Caco-2 (cell line): ENCODE measurements around the gene GARRE1. TPM values are rescaled to one million over a fixed set of nuclear protein-coding genes. Genes with fewer than 3 reads are reported as not detected.

Source experiments
- BruUV-seq: library from RNA; stranded (reverse); fragments of 400-500 nt; replicated peaks from 2 replicates; lab custom pipeline; 2021; lab: Mats Ljungman, UMichigan
- CTCF ChIA-PET: fragments of 300-600 bp; sonication (Branson Sonifier 250); formaldehyde crosslinking; loops from one replicate; lab custom pipeline; 2022; ENCODE audit warnings: antibody characterized with exemption; lab: Charles Lee
- POLR2A ChIA-PET: fragments of 300-600 bp; sonication (Branson Sonifier 250); formaldehyde crosslinking; loops from one replicate; lab custom pipeline; 2022; ENCODE audit warnings: antibody characterized with exemption; lab: Charles Lee
- DNase-seq, 2 experiments: peaks; one replicate each; pipeline versions ENCODE4 v3.0.0 to v3.0.0-alpha.2; 2020 to 2022
- H3K27me3 ChIP-seq: replicated peaks from 2 replicates; pipeline ENCODE4 v1.6.0; 2011; ENCODE audit warnings: low read length; ENCODE audit not compliant: control insufficient read depth, insufficient read depth
- H3K36me3 ChIP-seq: 2 replicates; pipeline ENCODE4 v1.5.1; 2011; ENCODE audit warnings: low read length; ENCODE audit not compliant: control insufficient read depth, insufficient read depth
- H3K4me1 ChIP-seq: fragments of 250-450 bp; sonication (Bioruptor Pico); 2 replicates; pipeline ENCODE4 v1.5.1; 2020; ENCODE audit warnings: mild to moderate bottlenecking
- H3K4me3 ChIP-seq: 2 replicates; pipeline ENCODE4 v1.5.1; 2011; ENCODE audit warnings: low read depth, mild to moderate bottlenecking, control low read depth, low read length
- H3K9me3 ChIP-seq: fragments of 250-450 bp; sonication (Bioruptor Pico); 2 replicates; pipeline ENCODE4 v1.5.1; 2020; ENCODE audit warnings: mild to moderate bottlenecking, moderate library complexity
- H3K27ac Mint-ChIP-seq: one replicate; pipeline ENCODE4 v1.8.0; 2022; ENCODE audit warnings: mixed read lengths; ENCODE audit not compliant: unreplicated experiment
- H3K27me3 Mint-ChIP-seq: one replicate; pipeline ENCODE4 v1.8.0; 2022; ENCODE audit warnings: mixed read lengths; ENCODE audit not compliant: insufficient read depth, unreplicated experiment
- H3K36me3 Mint-ChIP-seq: one replicate; pipeline ENCODE4 v1.8.0; 2022; ENCODE audit warnings: mild to moderate bottlenecking, mixed read lengths; ENCODE audit not compliant: insufficient read depth, unreplicated experiment
- H3K4me1 Mint-ChIP-seq: one replicate; pipeline ENCODE4 v1.8.0; 2022; ENCODE audit warnings: low read depth, mixed read lengths; ENCODE audit not compliant: unreplicated experiment
- H3K4me3 Mint-ChIP-seq: one replicate; pipeline ENCODE4 v1.8.0; 2022; ENCODE audit warnings: mild to moderate bottlenecking, moderate library complexity, mixed read lengths; ENCODE audit not compliant: unreplicated experiment
- H3K9me3 Mint-ChIP-seq: one replicate; pipeline ENCODE4 v1.8.0; 2022; ENCODE audit warnings: mixed read lengths; ENCODE audit not compliant: unreplicated experiment
- CTCF ChIP-seq, 2 experiments: fragments of 200-600 bp in 1 of 2; IDR thresholded peaks; 1 replicate in 1 of 2; 2 replicates in 1 of 2; pipeline versions ENCODE4 v1.5.1 to v1.8.0; 2011 to 2022; ENCODE audit warnings: antibody characterized with exemption in 1 of 2, control low read depth in 1 of 2, inconsistent platforms in 1 of 2, low read depth in 1 of 2, low read length in 1 of 2, mild to moderate bottlenecking in 1 of 2, moderate library complexity in 1 of 2; ENCODE audit not compliant: insufficient read depth in 1 of 2, severe bottlenecking in 1 of 2, unreplicated experiment in 1 of 2
- intact Hi-C: fragments of 100-400 bp; cut with micrococcal nuclease; formaldehyde crosslinking; loops from one replicate; pipeline ENCODE4 v1.10.0; 2022; ENCODE audit not compliant: unreplicated experiment
- total RNA-seq: library from RNA; stranded (reverse); gene quantifications from 2 replicates; pipeline ENCODE4 v1.2.3, GENCODE V29; 2022

Gene GARRE1
- total RNA-seq, 1 experiment from 2014 or later, result 20.2 TPM

DNA sequence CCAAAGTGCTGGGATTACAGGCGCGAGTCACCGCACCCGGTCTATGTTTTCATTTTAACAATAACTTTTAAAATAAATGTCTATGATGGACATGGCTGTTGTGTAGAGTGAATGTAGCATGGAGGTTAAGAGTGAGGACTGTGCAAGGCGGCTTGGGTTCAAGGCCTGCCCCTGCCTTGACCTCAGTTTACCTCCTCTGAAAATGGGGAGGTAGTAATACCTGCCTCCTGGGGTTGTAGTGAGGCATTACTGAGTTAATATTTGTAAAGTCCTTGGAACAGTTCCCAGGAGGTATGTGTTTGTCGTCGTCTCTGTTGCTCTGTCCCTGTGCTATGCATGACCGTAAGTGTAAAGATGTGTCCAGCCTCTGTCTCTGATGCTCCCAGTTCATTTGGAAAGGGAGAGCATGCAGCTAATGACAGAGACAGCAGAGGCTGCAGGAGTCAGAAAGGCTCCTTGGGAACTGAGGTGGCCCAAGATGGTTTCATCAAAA, 9.4 kb downstream of the GARRE1 start:
- no peaks in the 10 kb centered on the region for H3K36me3 ChIP-seq
- H3K4me1 ChIP-seq, result peaks cover 41% of the 10 kb centered on the region
- H3K27me3 ChIP-seq, result no peaks in the 10 kb centered on the region
- BruUV-seq, result no TSS peak
- POLR2A ChIA-PET, result no interaction called here
- intact Hi-C loops, result no loop called here
- Mint-ChIP-seq H3K27me3 (no peaks in the 10 kb centered on the region), H3K4me1 (peaks cover 23% of the 10 kb centered on the region), H3K4me3 (no peak overlapping the region), H3K36me3 (peaks cover 25% of the 10 kb centered on the region), H3K9me3 (no peaks in the 10 kb centered on the region), H3K27ac (no peak overlapping the region)
- CTCF ChIA-PET, result no interaction called here
- H3K4me3 ChIP-seq, result no peak overlapping the region
- no peak for TF ChIP-seq CTCF (IDR thresholded peaks at IDR 0.05; ENCODE audit: insufficient read depth in 1 of 2, low read depth in 1 of 2, low read length in 1 of 2, severe bottlenecking in 1 of 2, unreplicated experiment in 1 of 2)
- no peaks in the 10 kb centered on the region for H3K9me3 ChIP-seq
- DNase-seq, result no peak

DNA sequence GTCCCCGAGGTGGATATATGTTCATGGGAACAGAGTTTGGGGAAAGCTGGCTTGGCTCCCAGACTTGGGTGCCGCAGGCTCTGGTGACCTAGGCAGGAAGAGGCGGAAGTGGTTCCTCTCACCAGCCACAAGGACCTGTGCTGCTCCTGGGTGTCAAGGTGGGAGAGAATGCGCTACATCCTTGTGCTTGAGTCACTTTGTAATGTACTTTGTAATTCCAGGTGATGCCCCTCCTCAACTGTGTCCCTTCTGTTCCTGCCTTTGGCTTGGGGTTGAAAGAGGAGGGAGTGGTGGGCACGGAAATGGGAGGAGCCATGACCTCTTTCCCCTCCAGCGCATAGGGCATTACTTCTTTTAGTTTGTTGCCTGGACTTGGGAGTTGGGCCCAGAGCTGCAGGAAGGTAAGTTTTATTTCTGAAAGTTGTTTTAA, 10.9 kb downstream of the GARRE1 start:
- POLR2A ChIA-PET, result no interaction called here
- CTCF ChIA-PET, result no interaction called here
- H3K4me3 ChIP-seq, result no peak overlapping the region

GRCh38 chr19:34269081-34269480, 14.7 kb downstream of the GARRE1 start:
- H3K4me3 Mint-ChIP-seq, result no peak overlapping the region
- H3K4me1 Mint-ChIP-seq, result peaks cover 15% of the 10 kb centered on the region
- H3K27me3 ChIP-seq, result no peaks in the 10 kb centered on the region
- H3K4me1 ChIP-seq, result peaks cover 12% of the 10 kb centered on the region
- H3K4me3 ChIP-seq, result no peak overlapping the region
- no peak overlapping the region for H3K27ac Mint-ChIP-seq
- no peaks in the 10 kb centered on the region for H3K9me3 ChIP-seq
- BruUV-seq, result no TSS peak
- no peak for DNase-seq
- CTCF ChIA-PET, result no interaction called here
- intact Hi-C loops, result no loop called here
- peaks cover 20% of the 10 kb centered on the region for H3K36me3 Mint-ChIP-seq
- no peaks in the 10 kb centered on the region for H3K9me3 Mint-ChIP-seq
- no peaks in the 10 kb centered on the region for H3K27me3 Mint-ChIP-seq
- TF ChIP-seq CTCF (IDR thresholded peaks at IDR 0.05; ENCODE audit: insufficient read depth in 1 of 2, low read depth in 1 of 2, low read length in 1 of 2, severe bottlenecking in 1 of 2, unreplicated experiment in 1 of 2), result no peak
- H3K36me3 ChIP-seq, result no peaks in the 10 kb centered on the region
- POLR2A ChIA-PET, result no interaction called here

More for the DNA sequence above, 10.9 kb downstream of the GARRE1 start:
- DNase-seq, result no peak
- Histone ChIP-seq H3K9me3 (no peaks in the 10 kb centered on the region), H3K36me3 (no peaks in the 10 kb centered on the region), H3K27me3 (no peaks in the 10 kb centered on the region), H3K4me1 (peaks cover 33% of the 10 kb centered on the region)
- Mint-ChIP-seq H3K27me3 (no peaks in the 10 kb centered on the region), H3K9me3 (no peaks in the 10 kb centered on the region), H3K4me3 (no peak overlapping the region), H3K4me1 (peaks cover 19% of the 10 kb centered on the region), H3K36me3 (peaks cover 25% of the 10 kb centered on the region), H3K27ac (no peak overlapping the region)
- BruUV-seq, result no TSS peak
- TF ChIP-seq CTCF (IDR thresholded peaks at IDR 0.05; ENCODE audit: insufficient read depth in 1 of 2, low read depth in 1 of 2, low read length in 1 of 2, severe bottlenecking in 1 of 2, unreplicated experiment in 1 of 2), result no peak
- intact Hi-C loops, result no loop called here
